ENCODE measurements around the gene AKIRIN2. TPM values are rescaled to one million over a fixed set of nuclear protein-coding genes. Genes with fewer than 3 reads are reported as not detected.

AKIRIN2 gene
- total and polyA plus RNA-seq, 2 experiments from 2014 or later: 24.2 to 49.6 TPM

- Histone ChIP-seq H3K9me2 (replicated peaks; ENCODE audit: insufficient read depth) (no peaks in the 10 kb centered on the region), H3K4me2 (no peak overlapping the region)
- 81% methylated on average over 2 of the region's 2 CpGs for WGBS (ENCODE audit: low lambda C conversion rate, missing lambda C conversion rate)
Observed at GRCh38 chr6:87743454-87743853, 41.4 kb upstream of the AKIRIN2 start.

GRCh38 chr6:87742106-87742505 lies 40.1 kb upstream of the AKIRIN2 start:
- no peak for DNase-seq (ENCODE audit: low spot score)
- WGBS (ENCODE audit: low lambda C conversion rate, missing lambda C conversion rate): 83% methylated on average over 2 of the region's 2 CpGs
- TF ChIP-seq EZH2 (IDR thresholded peaks at IDR 0.05; ENCODE audit: borderline replicate concordance) (no peak), EZH2phosphoT487 (IDR thresholded peaks at IDR 0.05; ENCODE audit: low read depth, severe bottlenecking, unreplicated experiment) (no peak)
- TF ChIP-seq, protein P1, sequence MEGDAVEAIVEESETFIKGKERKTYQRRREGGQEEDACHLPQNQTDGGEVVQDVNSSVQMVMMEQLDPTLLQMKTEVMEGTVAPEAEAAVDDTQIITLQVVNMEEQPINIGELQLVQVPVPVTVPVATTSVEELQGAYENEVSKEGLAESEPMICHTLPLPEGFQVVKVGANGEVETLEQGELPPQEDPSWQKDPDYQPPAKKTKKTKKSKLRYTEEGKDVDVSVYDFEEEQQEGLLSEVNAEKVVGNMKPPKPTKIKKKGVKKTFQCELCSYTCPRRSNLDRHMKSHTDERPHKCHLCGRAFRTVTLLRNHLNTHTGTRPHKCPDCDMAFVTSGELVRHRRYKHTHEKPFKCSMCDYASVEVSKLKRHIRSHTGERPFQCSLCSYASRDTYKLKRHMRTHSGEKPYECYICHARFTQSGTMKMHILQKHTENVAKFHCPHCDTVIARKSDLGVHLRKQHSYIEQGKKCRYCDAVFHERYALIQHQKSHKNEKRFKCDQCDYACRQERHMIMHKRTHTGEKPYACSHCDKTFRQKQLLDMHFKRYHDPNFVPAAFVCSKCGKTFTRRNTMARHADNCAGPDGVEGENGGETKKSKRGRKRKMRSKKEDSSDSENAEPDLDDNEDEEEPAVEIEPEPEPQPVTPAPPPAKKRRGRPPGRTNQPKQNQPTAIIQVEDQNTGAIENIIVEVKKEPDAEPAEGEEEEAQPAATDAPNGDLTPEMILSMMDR (IDR thresholded peaks at IDR 0.05; ENCODE audit: poor library complexity): no peak
- Histone ChIP-seq H3K4me1 (ENCODE audit: insufficient read depth) (no peaks in the 10 kb centered on the region), H3K4me2 (no peak overlapping the region), H4K20me1 (ENCODE audit: insufficient read depth, poor library complexity, severe bottlenecking) (no peaks in the 10 kb centered on the region), H3K79me2 (no peaks in the 10 kb centered on the region), H3K27me3 (no peaks in the 10 kb centered on the region), H3K36me3 (replicated peaks; ENCODE audit: insufficient read depth, low read depth) (no peaks in the 10 kb centered on the region), H3K4me3 (no peak overlapping the region), H3K9me2 (replicated peaks; ENCODE audit: insufficient read depth) (no peaks in the 10 kb centered on the region), H2AFZ (no peak overlapping the region), H3K9me3 (ENCODE audit: low read depth) (no peaks in the 10 kb centered on the region), H3K27ac (no peak overlapping the region)

More at GRCh38 chr6:87743454-87743853, 41.4 kb upstream of the AKIRIN2 start:
- Histone ChIP-seq H3K9me3 (ENCODE audit: low read depth) (no peaks in the 10 kb centered on the region), H3K79me2 (no peaks in the 10 kb centered on the region), H3K27me3 (no peaks in the 10 kb centered on the region), H3K4me1 (ENCODE audit: insufficient read depth) (no peaks in the 10 kb centered on the region), H3K27ac (no peak overlapping the region), H3K4me3 (no peak overlapping the region), H2AFZ (no peak overlapping the region), H3K36me3 (replicated peaks; ENCODE audit: insufficient read depth, low read depth) (no peaks in the 10 kb centered on the region), H4K20me1 (ENCODE audit: insufficient read depth, poor library complexity, severe bottlenecking) (no peaks in the 10 kb centered on the region)
- no peak for TF ChIP-seq EZH2phosphoT487 (IDR thresholded peaks at IDR 0.05; ENCODE audit: low read depth, severe bottlenecking, unreplicated experiment)
- no peak for TF ChIP-seq EZH2 (IDR thresholded peaks at IDR 0.05; ENCODE audit: borderline replicate concordance)
- TF ChIP-seq, protein P1 (IDR thresholded peaks at IDR 0.05; ENCODE audit: poor library complexity): no peak
- no peak for DNase-seq (ENCODE audit: low spot score)

DNA sequence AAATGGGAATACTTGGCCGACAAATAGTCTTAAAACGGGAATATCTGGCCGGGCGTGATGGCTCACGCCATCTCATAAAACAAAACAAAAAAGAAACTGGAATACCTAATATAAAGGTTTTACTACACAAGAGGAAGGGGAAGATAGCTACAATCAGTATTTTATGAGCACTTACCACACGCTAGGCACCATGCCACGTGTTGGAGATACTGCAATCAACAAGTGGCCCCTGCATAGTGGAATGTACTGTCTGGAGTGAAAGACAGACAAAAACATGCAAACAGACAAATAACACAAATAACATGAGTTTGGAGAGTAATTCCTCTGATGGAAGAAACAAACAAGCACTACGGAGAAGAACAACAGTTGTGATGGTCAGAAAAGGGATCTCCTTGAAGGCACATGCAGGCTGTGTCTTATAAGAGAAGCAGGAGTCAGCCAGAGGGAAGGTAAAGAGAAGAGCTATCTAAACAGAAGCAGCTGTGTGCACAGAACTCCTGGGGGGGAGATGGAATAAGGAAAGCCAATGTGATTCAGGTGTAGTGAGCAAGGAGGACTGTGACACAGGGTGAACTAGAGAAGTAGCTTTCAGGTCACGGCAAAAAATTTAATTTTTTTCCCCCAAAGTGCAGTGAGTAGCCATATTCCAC lies 39.1 kb upstream of the AKIRIN2 start:
- H3K9me2 ChIP-seq (replicated peaks; ENCODE audit: insufficient read depth): no peaks in the 10 kb centered on the region
- H3K4me1 ChIP-seq (ENCODE audit: insufficient read depth): no peaks in the 10 kb centered on the region
- no peak overlapping the region for H3K27ac ChIP-seq
- no peaks in the 10 kb centered on the region for H3K9me3 ChIP-seq (ENCODE audit: low read depth)
- no peak for TF ChIP-seq EZH2phosphoT487 (IDR thresholded peaks at IDR 0.05; ENCODE audit: low read depth, severe bottlenecking, unreplicated experiment)
- TF ChIP-seq EZH2 (IDR thresholded peaks at IDR 0.05; ENCODE audit: borderline replicate concordance): no peak
- no peak overlapping the region for H3K4me3 ChIP-seq
- H3K4me2 ChIP-seq: no peak overlapping the region
- no peaks in the 10 kb centered on the region for H3K79me2 ChIP-seq
- H3K27me3 ChIP-seq: no peaks in the 10 kb centered on the region
- H2AFZ ChIP-seq: no peak overlapping the region
- no peak for DNase-seq (ENCODE audit: low spot score)
- WGBS (ENCODE audit: low lambda C conversion rate, missing lambda C conversion rate): 82% methylated on average over 9 of the region's 9 CpGs
- no peaks in the 10 kb centered on the region for H3K36me3 ChIP-seq (replicated peaks; ENCODE audit: insufficient read depth, low read depth)
- no peaks in the 10 kb centered on the region for H4K20me1 ChIP-seq (ENCODE audit: insufficient read depth, poor library complexity, severe bottlenecking)

DNA sequence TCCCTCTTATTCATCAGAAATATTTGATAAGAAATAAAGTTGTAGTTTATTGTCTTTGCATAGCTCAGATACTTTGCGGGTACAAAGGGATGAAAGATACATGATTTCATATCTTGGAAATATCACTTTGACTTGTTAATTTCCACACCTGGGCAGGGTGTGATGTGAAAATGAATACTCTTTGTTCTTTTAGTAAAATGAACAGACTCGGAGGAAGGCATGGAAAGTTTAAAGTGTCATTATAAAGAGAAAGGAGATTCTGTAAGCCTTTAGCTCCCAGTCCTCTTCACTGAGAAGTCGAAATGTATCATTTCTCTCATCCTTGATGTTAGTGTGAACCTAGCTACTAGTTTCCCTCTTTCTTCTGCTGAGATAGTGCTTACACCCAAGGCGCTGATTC lies 36.7 kb upstream of the AKIRIN2 start:
- H3K27me3 ChIP-seq: no peaks in the 10 kb centered on the region
- 93% methylated on average over 4 of the region's 4 CpGs for WGBS (ENCODE audit: low lambda C conversion rate, missing lambda C conversion rate)
- TF ChIP-seq, protein P1 (IDR thresholded peaks at IDR 0.05; ENCODE audit: poor library complexity): no peak
- TF ChIP-seq EZH2phosphoT487 (IDR thresholded peaks at IDR 0.05; ENCODE audit: low read depth, severe bottlenecking, unreplicated experiment) (no peak), EZH2 (IDR thresholded peaks at IDR 0.05; ENCODE audit: borderline replicate concordance) (no peak)
- no peaks in the 10 kb centered on the region for H3K9me3 ChIP-seq (ENCODE audit: low read depth)
- H3K79me2 ChIP-seq: no peaks in the 10 kb centered on the region
- H3K9me2 ChIP-seq (replicated peaks; ENCODE audit: insufficient read depth): no peaks in the 10 kb centered on the region
- no peaks in the 10 kb centered on the region for H4K20me1 ChIP-seq (ENCODE audit: insufficient read depth, poor library complexity, severe bottlenecking)
- no peaks in the 10 kb centered on the region for H3K36me3 ChIP-seq (replicated peaks; ENCODE audit: insufficient read depth, low read depth)
- H2AFZ ChIP-seq: no peak overlapping the region
- no peak for DNase-seq (ENCODE audit: low spot score)
- H3K27ac ChIP-seq: no peak overlapping the region
- H3K4me1 ChIP-seq (ENCODE audit: insufficient read depth): no peaks in the 10 kb centered on the region
- H3K4me3 ChIP-seq: no peak overlapping the region
- no peak overlapping the region for H3K4me2 ChIP-seq
